Naive B cell (primary cell): ENCODE data around the gene CTBP1. TPM values are rescaled to one million over a fixed set of nuclear protein-coding genes. Genes with fewer than 3 reads are reported as not detected.

Source experiments
- ATAC-seq, 2 donors: fragments of 150-1000 bp; cut with Tn5 transposase; 2 replicates each; pipeline ENCODE4 v1.10.0; 2021; ENCODE audit warnings: low read depth in 2 of 2, mild to moderate bottlenecking in 2 of 2, moderate library complexity in 2 of 2
- DNase-seq: peaks from one replicate; pipeline ENCODE4 v3.0.0; 2022
- H3K27ac Mint-ChIP-seq, 6 donors: one replicate each; pipeline ENCODE4 v1.8.0; 2020 to 2022; ENCODE audit warnings: mild to moderate bottlenecking in 6 of 6, mixed read lengths in 6 of 6, moderate library complexity in 5 of 6, inconsistent platforms in 2 of 6
- H3K27me3 Mint-ChIP-seq, 3 donors: one replicate each; pipeline ENCODE4 v1.8.0; 2021 to 2022; ENCODE audit warnings: mixed read lengths in 3 of 3, mild to moderate bottlenecking in 1 of 3
- H3K36me3 Mint-ChIP-seq, 2 donors: one replicate each; pipeline ENCODE4 v1.8.0; 2020 to 2022; ENCODE audit warnings: mixed read lengths in 2 of 2, inconsistent platforms in 1 of 2, mild to moderate bottlenecking in 1 of 2
- H3K4me1 Mint-ChIP-seq, 3 donors: one replicate each; pipeline ENCODE4 v1.8.0; 2020 to 2022; ENCODE audit warnings: mixed read lengths in 3 of 3, inconsistent platforms in 1 of 3, mild to moderate bottlenecking in 1 of 3, moderate library complexity in 1 of 3
- H3K4me3 Mint-ChIP-seq, 8 donors: one replicate each; pipeline ENCODE4 v1.8.0; 2020 to 2022; ENCODE audit warnings: mild to moderate bottlenecking in 8 of 8, mixed read lengths in 8 of 8, moderate library complexity in 8 of 8, inconsistent platforms in 2 of 8
- H3K9me3 Mint-ChIP-seq, 7 donors: one replicate each; pipeline ENCODE4 v1.8.0; 2020 to 2022; ENCODE audit warnings: mixed read lengths in 7 of 7, mild to moderate bottlenecking in 5 of 7, inconsistent platforms in 2 of 7, moderate library complexity in 1 of 7
- polyA plus RNA-seq, 6 donors: library from polyadenylated mRNA; unstranded; fragments of 300-500 nt; fragmentation: Illumina TruSeq; gene quantifications; one replicate each; pipeline ENCODE4 v1.2.3, GENCODE V29; 2021; ENCODE audit warnings: low read depth in 6 of 6

The CTBP1 gene
- polyA plus RNA-seq, 6 donors from 2014 or later = 46.4 to 98.8 (median 79.8) TPM

DNA sequence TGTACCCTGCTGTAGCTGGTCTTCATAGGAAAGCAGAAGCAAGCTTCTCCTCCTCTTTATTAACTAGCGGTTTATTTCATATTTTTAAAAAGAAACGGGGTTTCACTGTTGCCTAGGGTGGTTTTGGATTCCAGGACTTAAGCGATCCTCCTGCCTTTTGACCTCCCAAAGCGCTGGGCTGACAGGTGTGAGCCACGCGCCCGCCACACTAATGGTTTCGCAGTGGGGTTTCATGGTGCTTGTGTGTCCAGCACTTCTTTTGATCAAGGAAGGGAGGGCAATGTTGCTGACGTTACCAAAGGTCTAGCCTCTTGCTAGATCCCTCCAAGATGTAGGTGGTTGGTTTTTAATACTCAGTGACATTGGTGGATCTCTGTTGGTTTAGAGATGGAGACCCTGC is 42.2 kb upstream of the CTBP1 start:
- peak overlapping the region; percentile 85 to 95 (median 89) for H3K4me3 Mint-ChIP-seq
- H3K27me3 Mint-ChIP-seq = peaks cover 0 to 4% (median 0%) of the 10 kb centered on the region in 3 donors
- peak overlapping the region; percentile 84 to 92 (median 90) for H3K27ac Mint-ChIP-seq
- H3K9me3 Mint-ChIP-seq = peaks cover 0 to 4% (median 3%) of the 10 kb centered on the region in 7 donors
- peaks cover 33 to 54% (median 48%) of the 10 kb centered on the region in 3 donors for H3K4me1 Mint-ChIP-seq
- ATAC-seq = no peak
- DNase-seq = no peak
- H3K36me3 Mint-ChIP-seq = peaks cover 0 to 5% of the 10 kb centered on the region in 2 donors

DNA sequence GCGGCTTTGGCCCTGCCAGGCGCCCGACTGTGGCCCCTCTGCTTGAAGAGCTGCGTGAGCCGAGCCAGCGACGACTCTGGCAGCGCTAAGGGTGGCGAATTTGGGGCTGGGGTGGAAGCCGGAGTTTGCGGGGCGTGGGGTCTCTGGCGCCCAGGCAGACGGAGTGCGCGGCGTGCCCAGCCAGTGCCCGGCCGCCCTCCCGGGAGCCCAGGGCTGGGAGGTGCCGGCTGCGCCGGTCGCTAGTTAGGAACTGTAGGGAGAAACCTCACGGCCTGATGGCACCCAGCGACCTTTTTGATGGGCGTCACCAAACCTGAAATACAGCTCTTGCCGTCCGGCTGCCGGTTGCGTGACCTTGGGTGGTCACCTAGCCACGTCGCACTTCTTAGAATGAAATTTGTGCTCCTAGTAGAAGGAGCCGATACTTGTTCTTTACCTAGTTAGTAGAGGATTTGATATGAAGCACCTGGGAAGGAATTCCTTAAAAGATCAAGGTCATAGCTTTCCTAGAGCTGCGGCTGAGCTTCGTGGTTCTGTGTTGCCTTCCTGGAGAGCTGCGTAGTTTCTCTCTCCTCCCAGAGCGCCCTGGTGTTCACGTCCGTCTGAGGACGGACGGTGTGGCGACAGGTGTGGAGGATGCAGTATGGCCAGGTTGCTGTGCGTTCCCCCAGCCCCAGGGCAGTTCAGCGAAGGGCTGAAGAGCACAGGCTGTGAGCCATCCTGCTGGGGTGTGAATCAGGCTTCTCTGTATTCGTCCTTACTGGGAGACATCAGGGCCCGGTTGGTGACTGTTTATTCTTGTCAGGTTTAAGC is 41.4 kb upstream of the CTBP1 start:
- DNase-seq (no peak), ATAC-seq (no peak)
- peaks cover 0 to 5% (median 4%) of the 10 kb centered on the region in 7 donors for H3K9me3 Mint-ChIP-seq
- H3K4me1 Mint-ChIP-seq = peaks cover 34 to 53% (median 49%) of the 10 kb centered on the region in 3 donors
- H3K4me3 Mint-ChIP-seq = peak overlapping the region; percentile 85 to 95 (median 89)
- peak overlapping the region; percentile 84 to 92 (median 90) for H3K27ac Mint-ChIP-seq
- peaks cover 0 to 8% of the 10 kb centered on the region in 2 donors for H3K36me3 Mint-ChIP-seq
- H3K27me3 Mint-ChIP-seq = peaks cover 0 to 4% (median 0%) of the 10 kb centered on the region in 3 donors

DNA sequence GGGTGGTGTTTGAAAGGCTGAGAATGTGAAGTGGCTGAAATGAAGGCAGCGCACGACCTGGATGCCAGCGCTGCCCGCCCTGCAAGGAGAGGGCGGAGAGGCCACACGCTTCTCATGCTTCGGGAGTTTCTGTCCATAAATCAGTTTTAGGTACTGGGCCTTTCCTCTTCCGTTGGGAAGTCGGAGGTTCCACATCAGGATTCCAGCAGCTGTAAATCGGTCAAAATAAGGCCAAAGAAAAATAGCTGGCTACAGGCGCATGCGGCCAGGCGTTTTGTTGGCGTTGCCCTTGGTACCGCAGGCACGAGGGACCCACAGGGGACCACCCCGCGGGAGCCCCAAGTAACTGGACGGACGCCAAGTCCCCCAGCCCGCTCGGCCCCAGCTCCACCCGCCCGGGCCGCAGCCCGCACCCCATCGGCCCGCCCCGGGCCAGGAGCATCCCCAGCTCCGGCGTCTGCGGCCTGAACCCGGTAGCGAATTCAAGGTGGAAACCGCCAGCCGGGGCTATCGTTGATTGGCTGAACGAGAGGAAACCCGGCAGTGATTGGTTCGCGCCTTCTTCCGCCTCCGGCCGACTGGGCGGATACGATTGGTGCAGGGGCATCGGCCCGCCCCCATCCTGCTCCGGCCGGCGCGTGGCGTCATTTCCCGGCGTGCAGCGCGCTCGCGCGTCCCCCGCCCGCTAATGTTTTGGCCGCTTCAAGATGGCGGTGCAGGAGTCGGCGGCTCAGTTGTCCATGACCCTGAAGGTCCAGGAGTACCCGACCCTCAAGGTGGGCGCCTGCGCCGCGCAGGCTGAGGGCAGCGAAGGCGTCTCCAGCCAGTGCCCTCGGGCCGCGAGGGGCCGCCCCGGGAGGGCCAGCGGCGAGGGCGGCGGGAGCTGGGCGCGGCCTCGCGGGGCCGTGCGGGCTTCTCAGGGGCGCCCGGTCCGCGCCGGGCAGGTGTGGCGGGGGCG is 40.6 kb upstream of the CTBP1 start, which contains the start of gene MAEA:
TSS of gene MAEA (plus strand) at position 685 of the 958 bp plus-strand sequence. CDS start at position 708, 23 bp downstream.
- H3K27me3 Mint-ChIP-seq = peaks cover 0 to 4% (median 0%) of the 10 kb centered on the region in 3 donors
- peak within 1 kb of the TSS; percentile 85 to 95 (median 90) for H3K4me3 Mint-ChIP-seq
- peak within 1 kb of the TSS; percentile 89 to 96 (median 92) for H3K27ac Mint-ChIP-seq
- H3K9me3 Mint-ChIP-seq = peaks cover 0 to 5% (median 4%) of the 10 kb centered on the region in 7 donors
- DNase-seq = peak; percentile 97
- peaks cover 31 to 45% (median 43%) of the 10 kb centered on the region in 3 donors for H3K4me1 Mint-ChIP-seq
- peak; percentile 97 for ATAC-seq
- H3K36me3 Mint-ChIP-seq = peaks cover 0 to 8% of the 10 kb centered on the region in 2 donors

DNA sequence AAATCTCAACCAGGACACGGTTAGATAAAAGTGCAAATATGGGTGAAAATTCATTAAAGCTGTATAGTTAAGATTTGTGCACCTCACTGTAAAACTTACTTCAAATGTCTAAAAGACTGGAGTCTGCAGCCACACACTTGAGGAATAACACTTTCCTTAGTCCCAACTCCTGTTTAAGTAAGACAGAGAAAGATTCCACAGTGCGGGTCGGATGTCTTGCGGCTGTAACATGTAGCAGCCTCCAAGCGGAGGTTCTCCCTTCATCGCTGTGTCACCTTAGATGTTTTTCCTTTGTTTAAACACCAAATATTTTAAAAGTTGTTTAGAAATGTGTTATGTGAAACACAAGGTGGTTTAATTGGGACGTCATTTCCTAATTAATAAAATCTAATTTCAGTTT is 39.9 kb upstream of the CTBP1 start:
- no peak for ATAC-seq
- Mint-ChIP-seq H3K27me3 (peaks cover 0 to 4% (median 0%) of the 10 kb centered on the region in 3 donors), H3K27ac (peak overlapping the region in 5 of 6 donors; percentile 75 to 93 (median 89)), H3K9me3 (peaks cover 0 to 5% (median 4%) of the 10 kb centered on the region in 7 donors), H3K4me3 (peak overlapping the region; percentile 85 to 95 (median 90)), H3K4me1 (peaks cover 30 to 38% (median 37%) of the 10 kb centered on the region in 3 donors), H3K36me3 (peaks cover 0 to 8% of the 10 kb centered on the region in 2 donors)
- DNase-seq = no peak

DNA sequence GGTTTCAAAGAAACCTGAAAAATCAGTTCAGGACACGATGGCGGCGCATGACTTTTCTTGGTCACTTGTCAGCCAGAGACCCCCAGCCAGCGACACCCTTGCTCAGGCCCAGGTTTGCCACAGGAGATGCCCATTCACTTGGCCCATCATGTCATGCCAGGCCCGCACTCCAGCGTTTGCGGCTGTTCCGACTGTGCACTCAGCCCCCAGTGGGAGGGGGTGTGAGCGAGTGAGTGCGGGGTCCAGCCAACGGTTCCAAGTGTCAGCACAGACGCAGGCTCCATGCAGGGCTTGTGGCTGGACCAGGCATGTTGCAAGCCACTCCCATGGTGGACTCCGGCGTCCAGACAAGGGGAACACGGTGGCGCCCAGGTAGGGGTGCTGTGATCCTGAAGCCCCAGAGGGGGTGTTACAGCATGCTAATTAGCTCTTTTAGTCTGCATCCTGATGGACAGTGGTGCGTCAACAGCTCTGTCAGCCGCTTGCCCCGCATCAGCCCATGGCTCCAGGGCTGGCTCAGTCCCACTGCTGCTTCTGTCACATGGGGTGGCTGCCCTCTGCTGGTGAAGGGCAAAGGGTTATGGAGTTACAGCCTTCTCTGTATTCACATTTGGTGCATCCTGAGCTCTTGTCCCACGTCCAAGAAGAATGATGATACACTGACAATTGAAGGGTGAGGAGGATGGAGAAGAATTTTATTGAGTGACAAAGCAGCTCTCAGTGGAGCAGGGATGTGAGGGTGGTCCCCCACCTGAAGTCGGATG is 37.0 kb upstream of the CTBP1 start:
- DNase-seq (peak; percentile 17), ATAC-seq (no peak)
- Mint-ChIP-seq H3K9me3 (peaks cover 0 to 5% (median 4%) of the 10 kb centered on the region in 7 donors), H3K4me3 (peak overlapping the region in 3 of 8 donors; percentile 0 to 74 (median 73)), H3K27ac (no peak overlapping the region), H3K27me3 (peaks cover 0 to 4% (median 0%) of the 10 kb centered on the region in 3 donors), H3K36me3 (peaks cover 0 to 8% of the 10 kb centered on the region in 2 donors), H3K4me1 (peaks cover 10 to 17% (median 12%) of the 10 kb centered on the region in 3 donors)

DNA sequence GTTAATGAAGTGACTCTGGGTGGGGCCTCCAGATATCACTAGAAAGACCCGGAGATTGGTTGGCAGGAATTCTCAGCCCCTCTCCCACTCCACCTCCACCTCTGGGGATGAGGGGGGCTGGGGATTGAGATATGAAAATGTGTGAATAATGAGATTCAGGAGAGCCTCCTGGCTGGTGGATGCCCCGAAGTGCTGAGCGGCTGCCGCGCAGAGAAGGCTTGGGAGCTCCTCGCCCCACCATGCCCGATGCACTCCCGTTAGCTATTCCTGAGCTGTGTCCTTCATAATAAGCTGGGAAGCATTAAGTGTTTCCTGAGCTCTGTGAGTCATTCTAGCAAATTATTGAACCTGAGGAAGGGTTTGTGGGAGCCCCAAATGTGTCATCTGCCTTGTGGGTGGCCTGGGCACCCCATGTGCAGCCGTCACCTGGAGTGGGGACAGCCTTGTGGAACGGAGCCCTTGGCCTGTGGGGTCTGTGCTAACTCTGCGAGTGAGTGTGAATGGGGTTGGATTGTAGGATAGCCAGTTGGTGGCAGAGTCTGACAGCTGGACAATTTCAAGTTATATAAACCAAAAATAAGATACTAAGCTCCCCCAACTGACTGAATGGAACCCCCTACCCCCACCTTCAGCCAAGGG is 36.3 kb upstream of the CTBP1 start:
- ATAC-seq (no peak), DNase-seq (no peak)
- Mint-ChIP-seq H3K36me3 (peaks cover 0 to 8% of the 10 kb centered on the region in 2 donors), H3K4me3 (peak overlapping the region in 1 of 8 donors; percentile 55), H3K4me1 (peaks cover 5 to 10% (median 5%) of the 10 kb centered on the region in 3 donors), H3K27me3 (peaks cover 0 to 4% (median 0%) of the 10 kb centered on the region in 3 donors), H3K27ac (no peak overlapping the region), H3K9me3 (peaks cover 0 to 5% (median 4%) of the 10 kb centered on the region in 7 donors)

DNA sequence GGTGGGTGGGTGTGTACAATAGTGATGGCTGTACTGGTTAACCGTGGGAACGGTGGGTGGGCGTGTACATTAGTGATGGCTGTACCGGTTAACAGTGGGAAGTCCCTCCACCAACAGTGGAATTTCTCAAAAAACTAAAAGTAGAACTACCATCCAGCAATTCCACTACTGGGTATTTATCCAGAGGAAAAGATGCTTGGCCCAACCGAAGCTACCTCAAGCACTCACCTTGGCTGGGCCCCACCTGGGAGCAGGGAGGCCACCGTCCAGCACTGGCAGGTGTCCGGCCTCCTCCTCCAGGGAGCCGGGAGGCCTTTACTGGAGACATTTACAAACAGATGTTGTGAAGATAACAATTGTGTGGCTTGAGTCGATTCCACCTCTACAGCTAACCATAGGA is 34.8 kb upstream of the CTBP1 start:
- H3K27ac Mint-ChIP-seq = no peak overlapping the region
- no peak for ATAC-seq
- peaks cover 5 to 10% (median 5%) of the 10 kb centered on the region in 3 donors for H3K4me1 Mint-ChIP-seq
- peaks cover 0 to 5% (median 4%) of the 10 kb centered on the region in 7 donors for H3K9me3 Mint-ChIP-seq
- H3K36me3 Mint-ChIP-seq = peaks cover 0 to 16% of the 10 kb centered on the region in 2 donors
- H3K27me3 Mint-ChIP-seq = peaks cover 0 to 8% (median 4%) of the 10 kb centered on the region in 3 donors
- DNase-seq = no peak
- H3K4me3 Mint-ChIP-seq = no peak overlapping the region

DNA sequence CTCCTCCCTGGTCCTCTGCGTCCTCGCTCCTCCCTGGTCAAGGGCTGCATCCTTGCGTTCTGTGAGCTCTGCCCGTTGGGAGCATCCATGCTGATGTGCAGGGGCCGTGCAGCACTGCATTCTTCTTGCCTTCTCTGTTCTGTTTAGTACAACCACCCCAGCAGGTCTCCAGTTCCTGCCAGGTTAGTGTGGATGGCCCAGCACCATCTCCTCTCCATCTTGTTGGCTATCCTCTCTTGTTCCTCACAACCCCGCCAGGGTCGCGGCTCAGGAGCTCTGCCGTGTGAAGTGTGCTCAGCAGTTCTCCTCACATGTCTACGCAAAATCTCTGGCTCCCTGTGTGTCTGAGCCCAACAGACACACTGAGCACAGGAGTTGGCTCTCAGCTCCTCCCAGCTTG is 30.3 kb upstream of the CTBP1 start:
- no peaks in the 10 kb centered on the region for H3K9me3 Mint-ChIP-seq
- H3K36me3 Mint-ChIP-seq = peaks cover 4 to 8% of the 10 kb centered on the region in 2 donors
- H3K4me3 Mint-ChIP-seq = peak overlapping the region in 1 of 8 donors; percentile 65

DNA sequence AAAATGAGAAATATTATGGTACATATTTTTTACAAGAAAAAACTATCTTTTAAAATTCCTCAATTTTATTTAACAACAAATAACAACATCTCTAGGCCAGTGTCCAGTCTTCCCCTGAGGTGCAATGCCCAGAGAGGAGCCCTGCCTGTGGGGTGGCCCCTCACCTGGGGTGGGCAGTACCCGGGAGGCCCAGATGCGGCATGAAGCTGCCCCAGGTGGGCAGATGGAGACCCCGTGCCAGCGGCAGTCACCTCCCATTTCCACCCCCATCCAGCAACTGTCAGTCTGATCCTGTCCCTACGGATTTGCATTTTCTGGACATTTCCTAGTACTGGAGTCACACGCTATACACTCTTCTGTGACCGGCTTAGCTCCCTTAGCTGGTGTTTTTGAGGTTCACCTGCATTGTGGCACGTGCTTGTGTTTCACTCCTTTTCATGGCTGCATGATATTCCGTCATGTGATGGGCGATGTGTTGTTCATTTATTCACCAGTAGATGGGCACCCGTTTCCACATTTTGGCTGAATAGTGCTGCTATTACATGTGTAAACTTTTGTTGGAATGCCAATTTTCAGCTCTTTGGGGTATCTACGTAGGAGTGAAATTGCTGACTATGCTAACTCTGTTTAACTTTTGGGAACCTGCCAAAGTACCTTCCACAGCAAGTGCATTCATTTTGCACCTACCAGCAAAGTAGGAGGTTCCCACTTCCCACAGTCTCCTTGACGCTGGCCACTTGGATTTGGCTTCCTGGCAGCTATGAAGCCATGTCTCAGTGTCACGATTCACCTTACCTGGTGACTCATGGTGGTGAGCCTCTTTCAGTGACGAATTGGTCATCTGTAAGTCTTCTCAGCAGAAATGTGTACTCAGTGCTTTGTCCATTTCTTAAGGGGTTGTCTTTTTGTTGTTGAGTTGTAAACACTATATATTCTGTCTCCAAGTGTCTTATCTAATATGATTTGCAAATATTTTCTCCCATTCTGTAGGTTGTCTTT is 29.0 kb upstream of the CTBP1 start:
- H3K4me1 Mint-ChIP-seq = peaks cover 0 to 6% (median 0%) of the 10 kb centered on the region in 3 donors
- DNase-seq = no peak
- peaks cover 0 to 8% (median 0%) of the 10 kb centered on the region in 3 donors for H3K27me3 Mint-ChIP-seq
- H3K27ac Mint-ChIP-seq = no peak overlapping the region
- H3K9me3 Mint-ChIP-seq = no peaks in the 10 kb centered on the region
- H3K4me3 Mint-ChIP-seq = no peak overlapping the region
- peaks cover 4 to 8% of the 10 kb centered on the region in 2 donors for H3K36me3 Mint-ChIP-seq
- ATAC-seq = no peak

More for the DNA sequence above, 30.3 kb upstream of the CTBP1 start:
- peaks cover 0 to 6% (median 0%) of the 10 kb centered on the region in 3 donors for H3K4me1 Mint-ChIP-seq
- peaks cover 0 to 8% (median 0%) of the 10 kb centered on the region in 3 donors for H3K27me3 Mint-ChIP-seq
- ATAC-seq (no peak), DNase-seq (no peak)
- peak overlapping the region in 1 of 6 donors; percentile 89 for H3K27ac Mint-ChIP-seq

DNA sequence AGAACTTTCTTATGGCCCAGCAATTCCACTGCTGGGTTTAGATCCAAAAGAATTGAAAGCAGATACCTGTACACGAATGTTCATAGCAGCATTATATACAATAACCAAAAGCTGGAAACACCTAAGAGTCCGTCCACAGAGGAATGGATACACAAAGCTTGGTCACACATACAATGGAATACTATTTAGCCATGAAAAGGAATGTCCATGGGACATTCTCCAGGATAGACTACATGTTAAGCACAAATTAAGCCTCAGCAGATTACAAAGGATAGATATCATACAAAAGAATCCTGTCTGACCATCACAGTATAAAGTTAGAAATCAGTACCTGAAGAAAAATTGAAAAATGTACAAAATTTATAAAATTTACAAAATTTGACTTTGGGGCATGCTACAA is 28.1 kb upstream of the CTBP1 start:
- no peak overlapping the region for H3K27ac Mint-ChIP-seq

DNA sequence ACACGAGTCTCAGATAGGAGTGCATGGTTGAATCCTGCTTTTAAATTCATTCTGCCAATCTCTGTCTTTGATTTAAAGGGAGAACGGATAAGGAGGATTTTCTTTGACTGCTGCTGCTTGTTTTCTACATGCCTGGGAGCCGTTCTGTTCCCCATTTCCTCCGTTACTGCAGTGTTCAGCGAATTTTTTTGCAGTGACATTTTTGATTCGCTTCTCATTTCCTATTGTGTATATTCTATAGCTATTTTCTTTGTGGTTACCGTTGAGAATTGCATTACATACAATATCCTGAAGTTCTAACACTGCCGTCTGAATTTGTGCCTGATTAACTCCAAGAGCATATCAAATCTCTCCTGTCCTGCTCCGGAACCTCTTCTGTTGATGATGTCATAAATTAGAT is 25.9 kb upstream of the CTBP1 start:
- no peak for ATAC-seq
- H3K9me3 Mint-ChIP-seq = peaks cover 0 to 5% (median 0%) of the 10 kb centered on the region in 7 donors
- peaks cover 7 to 14% (median 10%) of the 10 kb centered on the region in 3 donors for H3K4me1 Mint-ChIP-seq
- peak overlapping the region in 1 of 6 donors; percentile 78 for H3K27ac Mint-ChIP-seq
- H3K36me3 Mint-ChIP-seq = peaks cover 4 to 8% of the 10 kb centered on the region in 2 donors
- no peak overlapping the region for H3K4me3 Mint-ChIP-seq
- no peak for DNase-seq
- H3K27me3 Mint-ChIP-seq = peaks cover 0 to 8% (median 0%) of the 10 kb centered on the region in 3 donors

More for the DNA sequence above, 28.1 kb upstream of the CTBP1 start:
- H3K27me3 Mint-ChIP-seq = peaks cover 0 to 8% (median 0%) of the 10 kb centered on the region in 3 donors
- H3K36me3 Mint-ChIP-seq = peaks cover 4 to 8% of the 10 kb centered on the region in 2 donors
- no peak overlapping the region for H3K4me3 Mint-ChIP-seq
- H3K4me1 Mint-ChIP-seq = peaks cover 0 to 6% (median 0%) of the 10 kb centered on the region in 3 donors
- DNase-seq (no peak), ATAC-seq (no peak)
- H3K9me3 Mint-ChIP-seq = no peaks in the 10 kb centered on the region
